ENCODE measurements around the gene ZNF276.

Gene ZNF276

DNA sequence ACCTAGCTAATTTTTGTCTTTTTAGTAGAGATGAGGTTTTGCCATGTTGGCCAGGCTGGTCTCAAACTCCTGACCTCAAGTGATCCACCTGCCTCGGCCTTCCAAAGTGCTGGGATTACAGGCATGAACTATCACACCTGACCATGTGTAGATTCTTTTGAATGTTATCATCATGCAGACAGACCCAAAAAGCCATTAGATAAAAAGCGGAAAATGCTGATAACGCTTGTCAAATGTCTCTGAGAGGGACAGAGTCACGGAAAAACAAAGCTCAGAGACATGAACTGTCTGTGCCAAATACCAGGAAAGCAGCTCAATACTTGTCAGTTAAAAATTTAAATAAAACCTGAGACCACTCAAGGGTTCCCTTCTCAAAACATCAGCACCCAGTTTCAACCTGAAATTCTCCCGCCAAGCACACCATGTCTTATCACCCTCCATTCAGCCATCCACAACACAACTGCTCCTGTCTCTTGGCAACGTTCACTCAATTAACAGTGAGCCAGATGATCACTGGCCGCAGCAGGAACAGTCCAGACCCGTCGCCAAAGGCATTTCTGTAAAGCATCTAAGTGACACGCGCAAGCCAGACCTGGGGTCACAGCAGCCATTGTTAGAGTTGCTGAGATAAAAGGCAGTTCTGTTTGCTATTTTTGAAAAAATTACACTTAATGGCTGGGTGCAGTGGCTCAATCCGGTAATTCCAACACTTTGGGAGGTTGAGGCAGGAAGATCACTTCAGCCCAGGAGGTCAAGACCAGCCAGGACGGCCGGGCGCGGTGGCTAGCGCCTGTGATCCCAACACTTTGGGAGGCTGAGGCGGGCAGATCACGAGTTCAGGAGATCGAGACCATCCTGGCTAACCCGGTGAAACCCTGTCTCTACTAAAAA is 65.4 kb downstream of the ZNF276 start:
- no peak for DNase-seq

GRCh38 chr16:89787365-89787805 is 66.0 kb downstream of the ZNF276 start:
- no peak for DNase-seq

All from fibroblast of upper back skin (primary cell).